ENCODE results near the gene OR8G5.
"Not testable (repeated sequence)": the region's sequence is repeated elsewhere in the genome, so short reads cannot be mapped to it uniquely, and the experiment has no call there.

OR8G5 gene

DNA sequence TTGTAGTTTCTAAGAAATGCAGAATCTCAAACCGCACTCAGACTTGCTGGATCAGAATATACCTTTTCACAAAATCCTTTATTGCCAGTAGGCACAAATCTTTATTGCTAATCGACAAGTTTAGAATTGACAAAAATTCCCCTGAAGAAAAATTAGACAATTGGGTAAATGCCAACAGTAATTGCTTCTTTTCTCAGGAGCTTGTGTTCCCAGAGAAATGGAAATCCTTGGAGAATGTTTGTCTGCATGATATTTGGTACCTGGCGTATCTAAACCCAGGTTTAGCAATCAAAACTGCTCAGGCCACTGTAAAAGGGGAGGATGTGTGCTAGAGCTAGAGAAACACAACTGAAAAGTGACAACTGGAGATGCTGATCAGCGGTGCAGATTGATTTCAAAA lies at the start of gene OR8G5:
OR8G5 (plus strand) TSS at position 301 of the 400 bp plus-strand sequence. CDS start 8,556 bp downstream, outside the sequence.
- Histone ChIP-seq H3K27me3 (ENCODE audit: control insufficient read depth, insufficient read depth, low read length) (no peaks in the 10 kb centered on the region), H3K36me3 (ENCODE audit: control insufficient read depth, insufficient read depth, low read length) (no peaks in the 10 kb centered on the region), H3K9me3 (ENCODE audit: control insufficient read depth, insufficient read depth, low read length) (no peaks in the 10 kb centered on the region), H3K9ac (ENCODE audit: low read depth, low read length) (no peak within 1 kb of the TSS), H3K27ac (ENCODE audit: low read depth, low read length) (no peak within 1 kb of the TSS), H3K4me1 (ENCODE audit: control insufficient read depth, insufficient read depth, low read length) (no peaks in the 10 kb centered on the region), H3K4me3 (ENCODE audit: low read depth, low read length) (no peak within 1 kb of the TSS)

DNA sequence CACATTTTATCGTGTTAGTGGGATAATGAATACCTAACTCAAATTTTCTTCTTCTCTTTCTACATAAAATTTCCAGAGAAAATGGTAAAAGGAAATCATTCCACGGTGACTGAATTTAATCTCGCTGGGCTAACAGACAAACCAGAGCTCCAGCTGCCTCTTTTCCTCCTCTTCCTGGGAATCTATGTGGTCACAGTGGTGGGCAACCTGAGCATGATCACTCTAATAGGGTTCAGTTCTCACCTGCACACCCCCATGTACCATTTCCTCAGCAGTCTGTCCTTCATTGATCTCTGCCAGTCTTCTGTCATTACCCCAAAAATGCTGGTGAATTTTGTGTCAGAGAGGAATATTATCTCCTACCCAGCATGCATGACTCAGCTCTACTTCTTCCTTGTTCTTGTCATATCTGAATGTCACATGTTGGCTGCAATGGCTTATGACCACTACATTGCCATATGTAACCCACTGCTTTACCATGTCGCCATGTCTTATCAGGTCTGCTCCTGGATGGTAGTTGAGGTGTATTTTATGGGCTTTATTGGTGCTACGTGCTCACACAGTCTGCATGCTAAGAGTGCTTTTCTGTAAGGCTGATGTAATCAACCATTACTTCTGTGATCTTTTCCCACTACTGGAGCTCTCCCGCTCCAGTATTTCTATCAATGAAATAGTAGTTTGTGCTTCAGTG lies 48.9 kb upstream of the OR8G5 start:
- Histone ChIP-seq H3K36me3 (ENCODE audit: control insufficient read depth, insufficient read depth, low read length) (no peaks in the 10 kb centered on the region), H3K9ac (ENCODE audit: low read depth, low read length) (no peak overlapping the region), H3K9me3 (ENCODE audit: control insufficient read depth, insufficient read depth, low read length) (no peaks in the 10 kb centered on the region), H3K27me3 (ENCODE audit: control insufficient read depth, insufficient read depth, low read length) (no peaks in the 10 kb centered on the region), H3K4me1 (ENCODE audit: control insufficient read depth, insufficient read depth, low read length) (no peaks in the 10 kb centered on the region), H3K4me3 (ENCODE audit: low read depth, low read length) (no peak overlapping the region), H3K27ac (ENCODE audit: low read depth, low read length) (no peak overlapping the region)

DNA sequence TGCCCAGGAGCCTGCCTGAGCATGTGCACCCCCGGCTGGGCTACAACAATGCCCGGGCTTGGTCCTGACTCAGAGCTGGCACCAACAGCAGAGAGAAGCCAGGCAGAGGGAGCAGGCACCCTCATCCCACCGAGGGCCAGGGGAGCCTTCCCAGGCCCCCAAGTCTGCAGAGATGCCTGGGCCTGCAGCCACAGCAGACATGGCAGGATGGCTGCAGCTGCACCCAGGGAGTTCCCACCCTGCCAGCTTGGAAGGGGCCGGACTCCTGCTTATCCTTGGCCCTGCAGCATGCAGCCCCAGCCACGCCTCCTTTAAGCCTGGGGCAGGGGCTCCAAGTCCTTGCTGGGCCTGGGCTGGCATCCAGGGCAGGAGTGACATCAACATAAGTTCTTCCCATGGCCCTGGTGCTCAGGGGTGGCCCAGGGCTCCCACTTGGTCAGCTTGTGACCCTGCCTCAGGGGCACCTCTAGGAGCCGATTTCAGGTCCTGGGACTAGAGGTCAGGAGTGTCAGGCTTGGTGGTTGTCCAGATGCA lies 46.3 kb upstream of the OR8G5 start:
- no peaks in the 10 kb centered on the region for H3K36me3 ChIP-seq (ENCODE audit: control insufficient read depth, insufficient read depth, low read length)
- no peak overlapping the region for H3K9ac ChIP-seq (ENCODE audit: low read depth, low read length)
- no peaks in the 10 kb centered on the region for H3K4me1 ChIP-seq (ENCODE audit: control insufficient read depth, insufficient read depth, low read length)
- H3K27ac ChIP-seq (ENCODE audit: low read depth, low read length), result no peak overlapping the region
- no peak overlapping the region for H3K4me3 ChIP-seq (ENCODE audit: low read depth, low read length)
- no peaks in the 10 kb centered on the region for H3K9me3 ChIP-seq (ENCODE audit: control insufficient read depth, insufficient read depth, low read length)
- H3K27me3 ChIP-seq (ENCODE audit: control insufficient read depth, insufficient read depth, low read length), result no peaks in the 10 kb centered on the region

DNA sequence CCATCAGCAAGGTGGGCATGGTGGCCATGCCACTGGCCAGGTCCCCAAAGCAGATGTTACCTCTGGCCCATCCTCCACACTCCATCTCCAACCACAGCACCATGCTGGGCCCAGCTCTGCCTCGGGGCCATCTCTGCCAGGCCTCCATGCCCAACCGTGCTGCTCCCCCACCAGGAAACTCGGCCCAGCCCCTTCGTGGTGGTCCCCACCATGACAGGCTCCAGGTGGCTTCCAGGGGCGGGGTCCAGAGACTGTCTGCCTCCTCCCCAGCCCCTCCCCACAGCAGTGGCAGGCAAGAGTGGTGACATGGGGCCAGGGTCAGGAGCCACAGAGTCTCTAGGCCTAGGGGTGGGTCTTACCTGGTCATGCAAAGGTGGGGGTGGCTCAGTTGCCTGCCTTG lies 45.8 kb upstream of the OR8G5 start:
- Histone ChIP-seq H3K9ac (ENCODE audit: low read depth, low read length) (no peak overlapping the region), H3K4me3 (ENCODE audit: low read depth, low read length) (no peak overlapping the region)

DNA sequence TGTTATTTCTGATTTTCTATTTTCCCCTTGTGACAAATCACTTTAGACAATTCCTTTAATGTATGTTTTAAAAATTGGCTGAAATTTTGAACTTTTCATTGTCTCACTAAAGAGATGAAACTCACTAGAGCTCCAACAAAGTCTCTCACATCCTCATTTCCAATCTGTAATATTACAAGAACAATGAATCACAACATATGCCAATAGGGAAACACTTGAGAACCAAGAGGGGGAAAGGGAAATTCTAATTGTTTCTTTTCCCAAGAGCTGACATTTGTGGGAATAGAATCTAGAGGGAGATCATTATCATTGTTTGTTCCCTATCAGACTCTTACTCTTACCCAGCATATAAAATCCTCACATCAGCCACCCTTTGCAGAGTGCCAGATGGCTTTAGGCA lies 44.9 kb upstream of the OR8G5 start:
- Histone ChIP-seq H3K4me1 (ENCODE audit: control insufficient read depth, insufficient read depth, low read length) (no peaks in the 10 kb centered on the region), H3K4me3 (ENCODE audit: low read depth, low read length) (no peak overlapping the region), H3K27ac (ENCODE audit: low read depth, low read length) (no peak overlapping the region), H3K9me3 (ENCODE audit: control insufficient read depth, insufficient read depth, low read length) (no peaks in the 10 kb centered on the region), H3K27me3 (ENCODE audit: control insufficient read depth, insufficient read depth, low read length) (no peaks in the 10 kb centered on the region), H3K36me3 (ENCODE audit: control insufficient read depth, insufficient read depth, low read length) (no peaks in the 10 kb centered on the region), H3K9ac (ENCODE audit: low read depth, low read length) (no peak overlapping the region)

More for the DNA sequence above, 45.8 kb upstream of the OR8G5 start:
- Histone ChIP-seq H3K4me1 (ENCODE audit: control insufficient read depth, insufficient read depth, low read length) (no peaks in the 10 kb centered on the region), H3K9me3 (ENCODE audit: control insufficient read depth, insufficient read depth, low read length) (no peaks in the 10 kb centered on the region), H3K36me3 (ENCODE audit: control insufficient read depth, insufficient read depth, low read length) (no peaks in the 10 kb centered on the region), H3K27me3 (ENCODE audit: control insufficient read depth, insufficient read depth, low read length) (no peaks in the 10 kb centered on the region), H3K27ac (ENCODE audit: low read depth, low read length) (no peak overlapping the region)

- no peak overlapping the region for H3K4me3 ChIP-seq (ENCODE audit: low read depth, low read length)
- H3K36me3 ChIP-seq (ENCODE audit: control insufficient read depth, insufficient read depth, low read length), result no peaks in the 10 kb centered on the region
- no peaks in the 10 kb centered on the region for H3K9me3 ChIP-seq (ENCODE audit: control insufficient read depth, insufficient read depth, low read length)
- no peaks in the 10 kb centered on the region for H3K4me1 ChIP-seq (ENCODE audit: control insufficient read depth, insufficient read depth, low read length)
- H3K27ac ChIP-seq (ENCODE audit: low read depth, low read length), result no peak overlapping the region
- no peak overlapping the region for H3K9ac ChIP-seq (ENCODE audit: low read depth, low read length)
- H3K27me3 ChIP-seq (ENCODE audit: control insufficient read depth, insufficient read depth, low read length), result no peaks in the 10 kb centered on the region
These were observed 42.1 kb upstream of the OR8G5 start for GRCh38 chr11:124214027-124214426.

GRCh38 chr11:124219126-124219525 lies 37.0 kb upstream of the OR8G5 start:
- H3K4me1 ChIP-seq (ENCODE audit: control insufficient read depth, insufficient read depth, low read length), result no peaks in the 10 kb centered on the region
- H3K36me3 ChIP-seq (ENCODE audit: control insufficient read depth, insufficient read depth, low read length), result no peaks in the 10 kb centered on the region
- no peaks in the 10 kb centered on the region for H3K9me3 ChIP-seq (ENCODE audit: control insufficient read depth, insufficient read depth, low read length)
- H3K27ac ChIP-seq (ENCODE audit: low read depth, low read length), result no peak overlapping the region
- no peak overlapping the region for H3K4me3 ChIP-seq (ENCODE audit: low read depth, low read length)
- no peak overlapping the region for H3K9ac ChIP-seq (ENCODE audit: low read depth, low read length)
- H3K27me3 ChIP-seq (ENCODE audit: control insufficient read depth, insufficient read depth, low read length), result no peaks in the 10 kb centered on the region

DNA sequence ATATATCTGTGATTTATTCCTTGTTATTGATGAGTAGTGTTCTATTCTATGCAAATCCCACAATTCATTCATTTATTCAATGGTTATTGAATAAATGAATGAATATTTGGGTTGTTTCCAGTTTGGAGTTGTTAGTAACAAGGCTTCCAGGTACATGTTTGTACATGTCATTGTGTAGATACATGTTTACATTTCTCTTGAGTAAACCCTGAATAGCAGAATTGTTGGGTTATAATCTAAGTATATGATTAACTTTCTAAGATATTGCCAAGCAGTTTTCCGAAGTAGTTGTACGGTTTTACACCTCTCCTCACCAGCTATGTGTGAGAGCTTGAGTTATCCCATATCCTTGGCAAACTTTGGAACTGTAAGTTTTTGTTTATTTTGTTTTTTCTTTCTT lies 33.8 kb upstream of the OR8G5 start:
- Histone ChIP-seq H3K27me3 (ENCODE audit: control insufficient read depth, insufficient read depth, low read length) (no peaks in the 10 kb centered on the region), H3K27ac (ENCODE audit: low read depth, low read length) (no peak overlapping the region), H3K9me3 (ENCODE audit: control insufficient read depth, insufficient read depth, low read length) (no peaks in the 10 kb centered on the region), H3K4me1 (ENCODE audit: control insufficient read depth, insufficient read depth, low read length) (no peaks in the 10 kb centered on the region), H3K9ac (ENCODE audit: low read depth, low read length) (no peak overlapping the region), H3K4me3 (ENCODE audit: low read depth, low read length) (no peak overlapping the region), H3K36me3 (ENCODE audit: control insufficient read depth, insufficient read depth, low read length) (no peaks in the 10 kb centered on the region)

DNA sequence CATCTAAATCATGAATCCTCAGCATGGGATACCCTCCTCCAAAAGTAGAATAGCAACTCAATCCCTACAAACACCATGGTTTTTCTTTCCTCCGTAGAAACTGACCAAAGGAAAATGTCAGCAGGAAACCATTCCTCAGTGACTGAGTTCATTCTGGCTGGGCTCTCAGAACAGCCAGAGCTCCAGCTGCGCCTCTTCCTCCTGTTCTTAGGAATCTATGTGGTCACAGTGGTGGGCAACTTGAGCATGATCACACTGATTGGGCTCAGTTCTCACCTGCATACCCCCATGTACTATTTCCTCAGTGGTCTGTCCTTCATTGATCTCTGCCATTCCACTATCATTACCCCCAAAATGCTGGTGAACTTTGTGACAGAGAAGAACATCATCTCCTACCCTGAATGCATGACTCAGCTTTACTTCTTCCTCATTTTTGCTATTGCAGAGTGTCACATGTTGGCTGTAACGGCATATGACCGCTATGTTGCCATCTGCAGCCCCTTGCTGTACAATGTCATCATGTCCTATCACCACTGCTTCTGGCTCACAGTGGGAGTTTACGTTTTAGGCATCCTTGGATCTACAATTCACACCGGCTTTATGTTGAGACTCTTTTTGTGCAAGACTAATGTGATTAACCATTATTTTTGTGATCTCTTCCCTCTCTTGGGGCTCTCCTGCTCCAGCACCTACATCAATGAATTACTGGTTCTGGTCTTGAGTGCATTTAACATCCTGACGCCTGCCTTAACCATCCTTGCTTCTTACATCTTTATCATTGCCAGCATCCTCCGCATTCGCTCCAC lies 31.4 kb upstream of the OR8G5 start:
- not testable (repeated sequence) for H3K9ac ChIP-seq (ENCODE audit: low read depth, low read length); H3K27ac ChIP-seq (ENCODE audit: low read depth, low read length); H3K36me3 ChIP-seq (ENCODE audit: control insufficient read depth, insufficient read depth, low read length); H3K4me1 ChIP-seq (ENCODE audit: control insufficient read depth, insufficient read depth, low read length); H3K4me3 ChIP-seq (ENCODE audit: low read depth, low read length); H3K27me3 ChIP-seq (ENCODE audit: control insufficient read depth, insufficient read depth, low read length); H3K9me3 ChIP-seq (ENCODE audit: control insufficient read depth, insufficient read depth, low read length)

DNA sequence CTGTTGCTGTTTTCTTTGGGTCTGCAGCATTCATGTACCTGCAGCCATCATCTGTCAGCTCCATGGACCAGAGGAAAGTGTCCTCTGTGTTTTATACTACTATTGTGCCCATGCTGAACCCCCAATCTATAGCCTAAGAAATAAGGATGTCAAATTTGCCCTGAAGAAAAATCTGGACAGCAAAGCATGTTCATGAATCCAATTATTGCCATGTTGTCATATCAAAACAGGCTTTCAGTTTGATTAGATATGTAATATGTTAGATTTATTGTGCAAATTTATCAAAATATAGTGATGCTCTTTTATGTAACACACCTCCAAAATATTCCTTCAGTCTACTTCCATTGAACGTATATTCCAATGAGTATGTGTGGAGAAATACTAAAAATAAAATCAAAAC lies 30.7 kb upstream of the OR8G5 start:
- Histone ChIP-seq H3K9me3 (ENCODE audit: control insufficient read depth, insufficient read depth, low read length) (no peaks in the 10 kb centered on the region), H3K9ac (ENCODE audit: low read depth, low read length) (no peak overlapping the region), H3K27me3 (ENCODE audit: control insufficient read depth, insufficient read depth, low read length) (no peaks in the 10 kb centered on the region), H3K36me3 (ENCODE audit: control insufficient read depth, insufficient read depth, low read length) (no peaks in the 10 kb centered on the region), H3K4me3 (ENCODE audit: low read depth, low read length) (no peak overlapping the region), H3K4me1 (ENCODE audit: control insufficient read depth, insufficient read depth, low read length) (no peaks in the 10 kb centered on the region), H3K27ac (ENCODE audit: low read depth, low read length) (no peak overlapping the region)

- Histone ChIP-seq H3K9ac (ENCODE audit: low read depth, low read length) (no peak overlapping the region), H3K36me3 (ENCODE audit: control insufficient read depth, insufficient read depth, low read length) (no peaks in the 10 kb centered on the region), H3K27me3 (ENCODE audit: control insufficient read depth, insufficient read depth, low read length) (no peaks in the 10 kb centered on the region), H3K4me1 (ENCODE audit: control insufficient read depth, insufficient read depth, low read length) (no peaks in the 10 kb centered on the region), H3K9me3 (ENCODE audit: control insufficient read depth, insufficient read depth, low read length) (no peaks in the 10 kb centered on the region), H3K27ac (ENCODE audit: low read depth, low read length) (no peak overlapping the region), H3K4me3 (ENCODE audit: low read depth, low read length) (no peak overlapping the region)
These were observed 22.8 kb upstream of the OR8G5 start for GRCh38 chr11:124233376-124233775.
